GM12878 (cell line): Measurements from ENCODE around the gene DLG1.

Source experiments
- EZH2 ChIP-seq: IDR thresholded peaks from 2 replicates; pipeline ENCODE4 v1.6.1; 2012; ENCODE audit warnings: low read depth, mild to moderate bottlenecking, control low read depth, inconsistent platforms, low read length, borderline replicate concordance; ENCODE audit not compliant: control insufficient read depth
- GABPA ChIP-seq: IDR thresholded peaks from 2 replicates; pipeline ENCODE4 v1.6.1; 2014; ENCODE audit warnings: antibody characterized with exemption, low read depth, mild to moderate bottlenecking, inconsistent platforms
- KLF5 ChIP-seq: fragments of 450-650 bp; IDR thresholded peaks from 2 replicates; pipeline ENCODE4 v1.6.1; 2014; ENCODE audit warnings: mild to moderate bottlenecking; ENCODE audit not compliant: partially characterized antibody
- SMC3 ChIP-seq: IDR thresholded peaks from 2 replicates; pipeline ENCODE4 v1.6.1; 2011; ENCODE audit warnings: low read length, improper control_type of control experiment, borderline replicate concordance

GRCh38 chr3:197256836-197257444, 41.5 kb downstream of the DLG1 start:
- TF ChIP-seq GABPA (no peak), SMC3 (peak; percentile 75; the same call in 1 of the 2 replicates), KLF5 (no peak), EZH2 (no peak)
